Coronary artery (tissue), 2 donors: Measurements from ENCODE around the gene TMEM271.

ENCODE experiments used
- DNase-seq: peaks from one replicate; pipeline ENCODE4 v3.0.0-alpha.2; 2017; ENCODE audit warnings: low spot score
- H3K27ac ChIP-seq, 2 donors: fragments of 200-600 bp; sonication (generic); one replicate each; pipeline ENCODE4 v1.5.1; 2016 to 2019
- H3K4me3 ChIP-seq: fragments of 200-600 bp; sonication (generic); 2 replicates; pipeline ENCODE4 v1.5.1; 2016; ENCODE audit warnings: mild to moderate bottlenecking, moderate library complexity
- TF ChIP-seq, protein P1 (sequence below): fragments of 200-600 bp; sonication (generic); IDR thresholded peaks from one replicate; pipeline ENCODE4 v1.5.1; 2019; ENCODE audit warnings: antibody characterized with exemption

The TMEM271 gene

DNA sequence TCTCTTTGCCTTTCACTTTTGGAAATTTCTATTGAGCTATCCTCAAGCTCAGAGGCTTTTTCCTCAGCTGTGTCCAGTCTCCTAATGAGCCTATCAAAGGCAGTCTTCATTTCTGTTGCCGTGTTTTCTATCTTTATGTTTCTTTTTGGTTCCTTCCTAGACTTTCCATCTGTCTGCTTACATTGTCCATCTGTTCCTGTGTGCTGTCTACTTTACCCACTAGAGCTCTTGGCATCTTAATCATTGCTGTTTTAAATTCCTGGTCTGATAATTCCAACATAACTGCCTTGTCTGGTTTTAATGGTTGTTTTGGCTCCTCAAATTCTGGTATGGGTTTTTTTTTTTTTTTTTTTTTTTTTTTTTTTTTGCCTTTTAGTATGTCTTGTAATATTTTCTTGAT, 40.0 kb upstream of the TMEM271 start:
- H3K27ac ChIP-seq = no peak overlapping the region
- TF ChIP-seq, protein P1, sequence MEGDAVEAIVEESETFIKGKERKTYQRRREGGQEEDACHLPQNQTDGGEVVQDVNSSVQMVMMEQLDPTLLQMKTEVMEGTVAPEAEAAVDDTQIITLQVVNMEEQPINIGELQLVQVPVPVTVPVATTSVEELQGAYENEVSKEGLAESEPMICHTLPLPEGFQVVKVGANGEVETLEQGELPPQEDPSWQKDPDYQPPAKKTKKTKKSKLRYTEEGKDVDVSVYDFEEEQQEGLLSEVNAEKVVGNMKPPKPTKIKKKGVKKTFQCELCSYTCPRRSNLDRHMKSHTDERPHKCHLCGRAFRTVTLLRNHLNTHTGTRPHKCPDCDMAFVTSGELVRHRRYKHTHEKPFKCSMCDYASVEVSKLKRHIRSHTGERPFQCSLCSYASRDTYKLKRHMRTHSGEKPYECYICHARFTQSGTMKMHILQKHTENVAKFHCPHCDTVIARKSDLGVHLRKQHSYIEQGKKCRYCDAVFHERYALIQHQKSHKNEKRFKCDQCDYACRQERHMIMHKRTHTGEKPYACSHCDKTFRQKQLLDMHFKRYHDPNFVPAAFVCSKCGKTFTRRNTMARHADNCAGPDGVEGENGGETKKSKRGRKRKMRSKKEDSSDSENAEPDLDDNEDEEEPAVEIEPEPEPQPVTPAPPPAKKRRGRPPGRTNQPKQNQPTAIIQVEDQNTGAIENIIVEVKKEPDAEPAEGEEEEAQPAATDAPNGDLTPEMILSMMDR = no peak
- H3K4me3 ChIP-seq = no peak overlapping the region
- DNase-seq = no peak

DNA sequence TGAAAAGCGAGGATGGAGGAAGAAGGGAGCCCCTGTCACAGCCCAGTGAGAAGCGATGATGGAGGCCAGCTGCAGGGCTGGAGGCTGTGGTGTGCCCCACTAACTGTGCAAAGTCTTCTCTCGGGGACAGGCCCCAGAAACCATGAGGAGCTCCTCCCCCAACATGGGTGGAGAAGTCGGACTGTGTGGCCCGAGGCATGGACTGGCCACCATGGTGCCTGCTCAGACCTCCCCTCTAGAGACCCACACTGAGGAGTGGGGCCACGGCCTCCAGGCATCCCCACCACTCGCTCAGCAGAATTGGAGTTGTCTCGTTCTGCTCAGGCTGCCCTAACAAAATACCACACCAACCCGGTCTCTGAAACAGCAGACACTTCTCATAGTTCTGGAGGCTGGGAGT, 37.0 kb upstream of the TMEM271 start:
- no peak overlapping the region for H3K27ac ChIP-seq
- peak; percentile 61 for DNase-seq
- H3K4me3 ChIP-seq = no peak overlapping the region
- TF ChIP-seq, protein P1 = no peak

DNA sequence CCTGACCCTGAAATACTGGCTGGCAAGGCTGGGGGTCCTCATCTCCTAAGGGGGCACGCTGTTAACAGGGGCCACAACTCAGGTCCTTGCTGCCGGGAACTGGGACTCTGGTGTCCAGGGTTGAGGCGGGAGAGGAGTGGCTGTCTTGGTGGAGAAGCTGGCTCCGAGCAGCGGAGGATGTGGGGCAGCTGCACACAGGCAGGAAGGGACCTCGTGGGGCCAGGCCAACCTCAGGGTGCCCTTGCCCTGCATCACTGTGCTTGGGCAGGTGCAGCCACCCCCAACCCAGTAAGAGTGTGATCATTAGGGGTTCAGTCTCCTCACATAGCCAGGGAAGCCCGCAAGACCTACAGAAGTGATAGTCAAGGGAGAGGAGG, 36.6 kb upstream of the TMEM271 start:
- TF ChIP-seq, protein P1 = no peak
- no peak for DNase-seq
- H3K4me3 ChIP-seq = no peak overlapping the region
- no peak overlapping the region for H3K27ac ChIP-seq

DNA sequence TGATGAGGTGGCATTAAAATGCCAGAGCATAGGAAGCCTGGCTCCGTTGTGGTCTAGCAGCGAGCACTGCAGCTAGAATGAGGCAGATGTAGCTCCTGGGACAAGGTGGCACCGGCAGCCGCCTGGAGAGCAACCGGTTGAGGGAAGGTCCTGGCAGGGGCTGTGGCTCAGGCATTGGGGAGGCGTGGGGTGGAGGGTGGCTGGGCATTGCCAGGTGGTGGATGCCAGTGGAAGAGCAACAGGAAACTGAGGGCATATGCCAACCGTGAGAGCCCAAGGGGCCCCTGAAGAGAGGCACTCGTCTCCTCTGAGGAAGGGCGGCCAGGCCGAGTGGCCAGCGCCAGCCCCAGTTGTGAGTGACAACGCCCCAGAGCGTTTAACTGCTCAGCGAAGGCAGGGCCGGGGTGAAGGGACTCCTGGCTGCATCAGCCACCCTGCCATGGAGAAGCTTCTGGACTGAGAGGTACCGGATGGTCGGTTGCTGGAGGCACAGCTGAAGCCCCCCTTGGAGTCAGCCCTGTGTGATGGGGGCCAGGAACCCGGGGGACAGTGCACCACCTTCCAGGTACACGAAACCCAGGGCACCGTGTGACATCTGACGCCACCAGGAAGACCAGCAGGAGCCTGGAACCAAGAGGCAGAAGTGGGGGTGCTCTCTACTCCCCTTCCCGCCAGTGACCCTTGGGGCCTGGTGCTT, 36.1 kb upstream of the TMEM271 start:
- no peak overlapping the region for H3K4me3 ChIP-seq
- no peak overlapping the region for H3K27ac ChIP-seq
- DNase-seq = peak; percentile 52
- TF ChIP-seq, protein P1 = no peak

DNA sequence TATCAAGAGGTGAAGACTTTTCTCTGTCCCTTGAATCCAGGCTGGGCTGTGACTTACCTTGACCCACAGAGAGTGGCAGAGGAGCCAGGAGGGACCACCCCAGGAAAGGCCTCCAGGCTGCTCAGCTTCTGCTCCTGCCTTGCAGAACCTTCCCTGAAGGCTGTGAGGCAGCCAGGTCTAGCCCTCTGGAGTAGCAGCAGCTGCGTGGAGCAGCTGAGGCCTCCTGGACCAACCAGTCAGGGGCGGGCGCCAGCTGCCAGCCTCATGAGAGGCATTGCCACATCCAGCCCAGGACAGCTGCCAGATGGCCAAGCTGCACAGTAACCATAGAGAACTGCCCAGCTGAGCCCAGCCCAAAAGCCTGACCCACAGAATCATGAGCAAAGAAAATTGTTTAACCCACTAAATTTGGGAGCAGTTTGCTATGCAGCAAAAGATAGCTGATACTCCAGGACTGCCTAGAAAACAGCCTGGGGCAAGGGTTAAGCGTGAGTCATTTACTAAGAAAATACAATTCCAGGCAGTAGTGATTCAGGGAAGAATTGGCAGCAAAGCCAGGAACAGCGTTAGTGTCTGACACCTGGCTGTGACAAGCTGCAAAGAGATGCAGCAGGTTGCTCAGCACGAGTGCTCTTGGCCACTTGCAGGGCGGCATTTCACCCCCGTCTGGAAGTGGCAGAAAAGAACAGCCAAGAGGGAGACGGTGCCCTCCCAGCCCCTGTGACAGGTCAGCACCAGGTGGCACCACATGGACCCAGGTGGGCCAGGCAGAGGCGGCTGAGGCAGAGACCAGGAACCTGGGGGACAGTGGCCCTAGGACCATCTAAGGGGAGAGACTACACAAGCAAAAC, 34.5 kb upstream of the TMEM271 start:
- peak; percentile 47 for DNase-seq

DNA sequence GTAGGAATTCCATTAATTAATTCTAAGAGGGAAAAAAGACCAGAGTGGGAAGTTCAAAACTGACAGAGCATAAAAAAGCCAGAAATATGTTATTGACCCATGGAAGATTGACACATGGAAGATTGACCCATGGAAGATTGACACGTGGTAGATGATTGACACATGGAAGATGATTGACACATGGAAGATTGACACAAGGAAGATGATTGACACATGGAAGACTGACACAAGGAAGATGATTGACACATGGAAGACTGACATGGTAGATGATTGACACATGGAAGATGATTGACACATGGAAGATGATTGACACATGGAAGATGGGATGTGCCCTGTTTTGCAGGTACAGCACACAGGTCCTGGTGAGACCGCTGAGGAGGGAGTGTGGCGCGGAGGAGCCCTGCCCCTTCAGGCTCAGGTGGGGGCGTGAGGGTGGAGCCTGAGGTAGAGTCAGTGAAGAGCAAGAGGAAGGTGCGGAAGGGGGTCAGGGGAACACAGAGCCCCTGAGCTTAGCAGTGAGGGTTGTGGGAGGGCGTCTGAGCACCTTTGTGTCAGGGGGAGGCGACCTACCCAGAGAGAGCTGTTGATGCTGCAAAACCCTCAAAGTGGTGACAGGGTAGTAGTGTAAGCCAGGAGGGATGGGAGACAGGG, 33.4 kb upstream of the TMEM271 start:
- H3K4me3 ChIP-seq = no peak overlapping the region
- peak; percentile 11 for DNase-seq
- H3K27ac ChIP-seq = no peak overlapping the region
- TF ChIP-seq, protein P1 = no peak

More for the DNA sequence above, 34.5 kb upstream of the TMEM271 start:
- Histone ChIP-seq H3K4me3 (no peak overlapping the region), H3K27ac (no peak overlapping the region)
- TF ChIP-seq, protein P1 = no peak
